Astrocyte of the cerebellum (primary cell): ENCODE results near the gene HCAR2.
"Not testable (repeated sequence)": the region's sequence is repeated elsewhere in the genome, so short reads cannot be mapped to it uniquely, and the experiment has no call there.

ENCODE experiments used
- DNase-seq: peaks from one replicate; pipeline ENCODE4 v3.0.0-alpha.2; 2011; ENCODE audit warnings: low read depth
- H3K4me3 ChIP-seq: 2 replicates; pipeline ENCODE4 v1.5.1; 2011; ENCODE audit warnings: mild to moderate bottlenecking, low read depth, low read length, moderate library complexity
- in situ Hi-C: cut with HindIII; loops from 2 replicates; pipeline ENCODE4 v1.10.0; 2017; ENCODE audit warnings: low sequenced_read_pairs
- TF ChIP-seq, protein P1 (sequence below): IDR thresholded peaks from 2 replicates; pipeline ENCODE4 v1.5.1; 2012; ENCODE audit warnings: low read length, low read depth, moderate library complexity, mild to moderate bottlenecking; ENCODE audit errors: missing control alignments

Gene HCAR2

DNA sequence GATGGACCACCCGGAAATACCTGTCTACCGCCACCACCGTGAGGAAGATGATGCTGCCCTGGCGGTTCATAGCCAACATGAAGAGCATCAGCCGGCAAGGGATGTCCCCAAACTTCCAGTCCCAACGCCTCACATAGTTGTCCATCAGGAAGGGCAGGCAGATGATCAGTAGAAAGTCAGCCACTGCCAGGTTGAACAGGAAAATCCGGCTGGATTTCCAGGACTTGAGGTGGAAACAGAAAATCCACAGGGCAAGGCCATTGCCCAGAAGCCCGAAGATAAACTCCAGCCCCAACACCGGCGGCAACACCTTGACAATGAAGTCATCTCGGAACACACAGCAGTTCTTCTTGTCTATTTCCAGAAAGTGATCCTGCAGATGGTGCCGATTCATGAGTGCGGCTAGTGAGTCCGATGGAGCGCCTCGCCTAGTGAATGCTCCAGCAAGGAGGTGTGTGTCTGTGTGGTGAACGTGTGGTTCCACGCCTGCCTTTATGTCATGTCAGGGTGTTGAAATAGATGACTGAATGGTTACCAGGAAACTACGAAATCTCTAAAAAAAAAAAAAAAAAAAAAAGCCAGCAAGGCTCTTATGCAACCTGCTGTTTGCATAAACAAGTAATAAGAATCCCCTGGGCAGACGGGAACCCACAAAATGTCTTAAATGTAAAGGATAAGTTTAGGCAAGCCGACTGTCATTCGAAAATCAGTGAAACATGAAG lies at the start of gene HCAR2:
TSS of gene HCAR2 (minus strand) at position 468 of the 722 bp plus-strand sequence. CDS start at position 394, 74 bp downstream.
- H3K4me3 ChIP-seq, in situ Hi-C loops, DNase-seq: not testable (repeated sequence)

DNA sequence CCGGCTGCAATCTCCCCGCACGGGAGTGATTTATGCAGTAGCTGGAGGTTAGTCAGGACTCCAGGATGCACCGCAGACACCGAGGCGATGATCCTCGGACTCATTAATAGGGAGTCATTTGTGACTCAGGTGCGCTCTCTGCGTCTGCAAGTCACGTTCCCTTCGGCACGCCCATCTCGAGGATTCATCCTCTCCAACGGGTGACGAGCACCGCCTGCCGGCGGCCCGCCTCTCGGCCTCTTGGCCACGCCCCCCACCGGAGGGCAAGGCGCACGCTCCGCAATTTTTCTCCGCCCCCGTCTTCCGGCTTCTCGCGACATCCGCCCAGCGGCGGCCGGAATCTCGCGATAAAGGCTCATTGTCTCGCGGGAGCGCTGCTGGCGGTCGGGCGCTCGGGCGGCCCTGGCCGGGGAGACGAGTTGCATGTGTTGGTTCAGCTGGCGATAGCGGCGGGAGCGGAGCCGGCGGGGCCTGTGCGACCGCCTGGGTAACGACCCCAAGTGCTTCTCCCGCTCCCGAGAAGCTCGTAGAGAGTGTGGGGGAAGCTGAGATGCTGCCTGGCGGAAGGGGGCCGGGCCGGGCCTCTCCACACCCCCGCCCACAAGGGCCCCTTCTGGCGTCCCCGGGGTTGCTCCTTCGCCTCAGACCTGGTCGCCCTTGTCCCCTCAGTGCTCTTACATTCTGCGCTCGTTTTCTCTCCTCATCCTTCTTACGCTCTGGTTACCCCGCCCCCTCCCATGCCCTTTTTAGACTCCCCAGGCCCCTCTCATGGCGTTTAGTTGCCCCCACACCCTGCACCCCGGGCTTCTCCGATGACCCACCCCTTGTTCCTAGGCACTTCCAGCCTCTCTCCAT lies 49.5 kb upstream of the HCAR2 start, which contains the start of gene DENR:
TSS of gene DENR (plus strand) at position 361 of the 855 bp plus-strand sequence. CDS start 878 bp downstream, outside the sequence.
- in situ Hi-C loops, result no loop called here
- TF ChIP-seq, protein P1, sequence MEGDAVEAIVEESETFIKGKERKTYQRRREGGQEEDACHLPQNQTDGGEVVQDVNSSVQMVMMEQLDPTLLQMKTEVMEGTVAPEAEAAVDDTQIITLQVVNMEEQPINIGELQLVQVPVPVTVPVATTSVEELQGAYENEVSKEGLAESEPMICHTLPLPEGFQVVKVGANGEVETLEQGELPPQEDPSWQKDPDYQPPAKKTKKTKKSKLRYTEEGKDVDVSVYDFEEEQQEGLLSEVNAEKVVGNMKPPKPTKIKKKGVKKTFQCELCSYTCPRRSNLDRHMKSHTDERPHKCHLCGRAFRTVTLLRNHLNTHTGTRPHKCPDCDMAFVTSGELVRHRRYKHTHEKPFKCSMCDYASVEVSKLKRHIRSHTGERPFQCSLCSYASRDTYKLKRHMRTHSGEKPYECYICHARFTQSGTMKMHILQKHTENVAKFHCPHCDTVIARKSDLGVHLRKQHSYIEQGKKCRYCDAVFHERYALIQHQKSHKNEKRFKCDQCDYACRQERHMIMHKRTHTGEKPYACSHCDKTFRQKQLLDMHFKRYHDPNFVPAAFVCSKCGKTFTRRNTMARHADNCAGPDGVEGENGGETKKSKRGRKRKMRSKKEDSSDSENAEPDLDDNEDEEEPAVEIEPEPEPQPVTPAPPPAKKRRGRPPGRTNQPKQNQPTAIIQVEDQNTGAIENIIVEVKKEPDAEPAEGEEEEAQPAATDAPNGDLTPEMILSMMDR, result peak; percentile 96
- peak; percentile 90 for DNase-seq
- peak within 1 kb of the TSS; percentile 96 for H3K4me3 ChIP-seq

DNA sequence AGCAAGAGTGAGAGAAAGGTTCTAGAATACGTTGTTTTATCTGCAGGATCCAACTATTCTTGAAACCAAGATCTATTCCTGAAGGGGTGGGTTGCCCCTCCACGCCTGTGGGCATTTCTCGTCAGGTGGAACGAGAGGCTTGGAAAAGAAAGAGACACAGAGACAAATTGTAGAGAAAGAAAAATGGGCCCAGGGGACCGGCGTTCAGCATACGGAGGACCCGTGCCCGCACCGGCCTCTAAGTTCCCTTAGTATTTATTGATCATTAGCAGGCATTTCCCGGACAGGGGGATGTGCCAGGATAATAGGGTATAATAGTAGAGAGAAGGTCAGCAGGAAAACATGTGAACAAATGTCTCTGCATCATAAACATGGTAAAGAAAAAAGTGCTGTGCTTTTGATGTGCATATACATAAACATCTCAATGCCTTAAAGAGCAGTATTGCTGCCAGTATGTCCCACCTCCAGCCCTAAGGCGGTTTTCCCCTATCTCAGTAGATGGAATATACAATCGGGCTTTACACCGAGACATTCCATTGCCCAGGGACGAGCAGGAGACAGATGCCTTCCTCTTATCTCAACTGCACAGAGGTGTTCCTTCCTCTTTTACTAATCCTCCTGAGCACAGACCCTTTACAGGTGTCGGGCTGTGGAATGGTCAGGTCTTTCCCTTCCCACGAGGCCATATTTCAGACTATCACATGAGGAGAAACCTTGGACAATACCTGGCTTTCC lies 47.8 kb upstream of the HCAR2 start:
- in situ Hi-C loops, DNase-seq, H3K4me3 ChIP-seq: not testable (repeated sequence)

DNA sequence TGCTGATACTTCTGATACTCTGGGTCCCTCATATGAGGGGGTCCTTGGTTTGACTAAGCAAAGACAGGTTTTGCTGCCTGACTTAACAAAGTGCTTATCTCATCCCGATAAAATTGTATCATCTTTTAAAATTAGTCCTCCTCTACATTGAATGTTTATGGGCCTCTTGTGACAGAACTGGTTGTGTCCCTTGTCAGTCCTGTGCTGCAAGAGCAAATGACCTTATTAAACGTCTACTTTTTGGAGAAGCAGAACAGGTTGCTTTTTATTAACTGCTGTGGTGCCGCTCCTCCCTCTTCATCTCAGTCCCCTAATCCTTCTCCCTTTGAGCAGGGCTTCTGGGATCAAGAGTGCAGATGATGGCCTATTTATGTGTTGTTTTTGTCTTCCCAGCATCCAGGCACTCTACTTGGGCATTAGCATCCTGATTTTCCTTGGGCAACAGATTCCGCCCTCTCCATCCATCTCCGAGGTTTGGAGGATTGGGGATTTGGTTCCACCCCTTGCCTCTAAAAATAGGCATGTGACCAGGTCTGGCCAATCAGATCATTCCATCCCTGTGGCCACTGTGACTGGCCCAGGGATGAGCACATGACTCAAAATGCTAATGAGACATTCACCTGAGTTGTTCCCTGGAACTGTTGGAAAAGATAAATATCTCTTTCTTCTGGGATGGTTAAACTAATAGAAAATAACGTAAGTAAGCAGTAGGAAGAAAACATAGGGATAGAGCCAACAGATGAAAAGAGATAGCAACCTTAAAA lies 46.6 kb upstream of the HCAR2 start:
- DNase-seq, result no peak
- TF ChIP-seq, protein P1, result no peak
- in situ Hi-C loops, result no loop called here
- H3K4me3 ChIP-seq, result no peak overlapping the region

DNA sequence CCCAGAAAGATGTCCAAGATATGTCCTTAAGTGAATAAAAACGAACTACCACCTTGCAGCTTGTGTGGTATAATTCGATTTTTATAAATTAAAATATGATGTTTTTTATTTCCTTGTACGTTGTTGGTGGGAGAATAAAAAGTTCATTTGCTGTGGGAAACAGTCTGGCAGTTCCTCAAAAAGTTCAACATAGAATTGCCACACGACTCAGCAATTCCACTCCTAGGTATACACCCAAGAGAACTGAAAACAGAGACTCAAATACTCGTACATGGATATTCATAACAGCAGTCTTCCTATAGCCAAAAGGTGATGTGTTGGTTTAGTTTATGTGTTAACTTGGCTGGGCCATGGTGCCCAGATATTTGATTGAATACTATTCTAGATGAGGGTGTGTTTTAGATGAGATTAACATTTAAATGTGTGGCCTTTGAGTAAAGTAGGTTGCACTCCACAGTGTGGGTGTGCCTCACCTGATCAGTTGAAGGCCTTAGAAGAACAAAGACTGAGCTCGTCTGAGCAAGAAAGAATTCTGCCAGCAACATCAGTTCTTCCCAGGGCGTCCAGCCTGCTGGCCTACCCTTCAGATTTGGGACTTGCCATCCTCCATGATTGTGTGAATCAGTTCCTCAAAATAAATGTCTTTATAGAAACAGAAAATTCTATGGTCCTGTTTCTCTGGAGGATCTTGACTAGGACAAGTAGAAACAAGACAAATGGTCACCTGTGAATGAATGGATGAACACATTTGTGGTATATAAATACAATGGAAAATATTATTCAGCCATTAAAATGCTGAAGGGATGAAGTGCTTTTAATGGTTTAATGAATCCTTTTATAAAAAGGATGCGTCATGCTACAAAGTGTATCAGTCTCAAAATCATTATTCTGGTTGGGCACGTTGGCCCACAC lies 44.3 kb upstream of the HCAR2 start:
- TF ChIP-seq, protein P1, result no peak
- DNase-seq, result no peak
- in situ Hi-C loops, result no loop called here
- no peak overlapping the region for H3K4me3 ChIP-seq

DNA sequence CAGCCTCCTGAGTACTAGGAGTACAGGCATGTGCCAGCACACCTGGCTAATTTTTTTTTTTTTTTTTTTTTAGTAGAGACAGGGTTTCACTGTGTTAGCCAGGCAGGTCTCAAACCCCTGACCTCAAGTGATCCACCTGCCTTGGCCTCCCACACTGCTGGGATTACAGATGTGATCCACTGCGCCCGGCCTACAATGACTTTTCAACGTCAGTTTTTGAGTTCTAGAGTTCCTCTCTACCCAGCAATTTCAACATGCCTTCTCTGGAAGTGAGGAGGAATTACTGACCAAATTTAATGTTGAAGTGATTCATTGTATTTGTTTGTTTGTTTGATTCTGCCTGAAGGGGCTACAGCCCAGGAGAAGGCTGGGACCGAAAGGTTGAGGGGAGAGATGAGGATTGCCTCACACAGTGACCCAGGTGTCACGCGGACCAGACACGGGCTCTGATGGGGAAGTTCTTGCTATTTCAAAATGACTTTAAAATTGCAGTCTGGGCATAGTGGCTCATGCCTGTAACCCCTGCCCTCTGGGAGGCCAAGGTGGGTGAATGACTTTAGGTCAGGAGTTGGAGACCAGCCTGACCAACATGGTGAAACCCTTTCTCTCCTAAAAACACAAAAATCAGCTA lies 40.9 kb upstream of the HCAR2 start:
- no peak for DNase-seq
- H3K4me3 ChIP-seq, result no peak overlapping the region
- TF ChIP-seq, protein P1, result no peak
- in situ Hi-C loops, result no loop called here
